HCT116 (cell line): Measurements from ENCODE around the gene MFN2. TPM values are rescaled to one million over a fixed set of nuclear protein-coding genes. Genes with fewer than 3 reads are reported as not detected.

Experiments used
- ATAC-seq: fragments of 200-7000 bp; cut with Tn5 transposase; 2 replicates; pipeline ENCODE4 v1.9.1; 2020; ENCODE audit warnings: mild to moderate bottlenecking, moderate library complexity
- BruUV-seq: library from RNA; stranded (reverse); fragments of 400-500 nt; replicated peaks from 2 replicates; lab custom pipeline; 2021; lab: Mats Ljungman, UMichigan
- CTCF ChIA-PET: fragments of 300-600 bp; sonication (Branson Sonifier 250); formaldehyde crosslinking; loops from one replicate; lab custom pipeline; 2021; ENCODE audit warnings: antibody characterized with exemption; lab: Charles Lee
- POLR2A ChIA-PET: fragments of 300-600, 350-600 bp; sonication (Branson Sonifier 250); formaldehyde crosslinking; loops from one replicate; lab custom pipeline; 2021; ENCODE audit warnings: antibody characterized with exemption; lab: Charles Lee
- RAD21 ChIA-PET, 2 experiments: fragments of 300-600 bp; sonication (Branson Sonifier 250); formaldehyde crosslinking; loops; one replicate each; lab custom pipeline; 2023; ENCODE audit warnings: low total read pairs in 2 of 2; ENCODE audit not compliant: uncharacterized antibody in 2 of 2, unreplicated experiment in 2 of 2, low non-redundant PET in 1 of 2; lab: Charles Lee
- DNase-seq: peaks from one replicate; pipeline ENCODE4 v3.0.0-alpha.2; 2010; ENCODE audit warnings: low read depth, low spot score
- H2AFZ ChIP-seq: fragments of 200-600 bp; shearing (Covaris generic), sonication (generic); 2 replicates; pipeline ENCODE4 v1.6.1; 2017; ENCODE audit warnings: low read depth, mixed run types, mixed read lengths, antibody characterized with exemption, low read length; ENCODE audit not compliant: poor library complexity, severe bottlenecking
- H3K27ac ChIP-seq: 2 replicates; pipeline ENCODE4 v1.5.1; 2012; ENCODE audit warnings: low read depth, low read length
- H3K27me3 ChIP-seq: fragments of 200-600 bp; sonication (generic); 2 replicates; pipeline ENCODE4 v1.6.1; 2016; ENCODE audit warnings: mixed run types, low read length, mixed read lengths; ENCODE audit not compliant: insufficient read depth
- H3K36me3 ChIP-seq, 2 experiments: fragments of 200-500 bp in 1 of 2; fragments of 200-600 bp in 1 of 2; sonication (Bioruptor generic) in 1 of 2; sonication (generic) in 1 of 2; 2 replicates each; pipeline versions ENCODE4 v1.5.1 to v1.6.1; 2014 to 2016; ENCODE audit warnings: low read length in 2 of 2, inconsistent platforms in 1 of 2, mixed read lengths in 1 of 2, mixed run types in 1 of 2; ENCODE audit not compliant: insufficient read depth in 2 of 2, control insufficient read depth in 1 of 2
- H3K4me1 ChIP-seq, 2 experiments: fragments of 200-600 bp in 1 of 2; sonication (generic) in 1 of 2; 2 replicates each; pipeline versions ENCODE4 v1.5.1 to v1.6.1; 2012 to 2017; ENCODE audit warnings: low read length in 2 of 2, inconsistent platforms in 1 of 2, mild to moderate bottlenecking in 1 of 2, mixed read lengths in 1 of 2, mixed run types in 1 of 2, moderate library complexity in 1 of 2; ENCODE audit not compliant: insufficient read depth in 2 of 2, control insufficient read depth in 1 of 2
- H3K4me2 ChIP-seq: fragments of 200-600 bp; sonication (generic); 2 replicates; pipeline ENCODE4 v1.6.1; 2017; ENCODE audit warnings: mixed run types, low read length, mixed read lengths
- H3K4me3 ChIP-seq, 2 experiments: fragments of 200-600 bp in 1 of 2; sonication (generic) in 1 of 2; replicated peaks in 1 of 2; 2 replicates each; pipeline ENCODE4 v1.5.1; 2011 to 2016; ENCODE audit warnings: low read length in 2 of 2, control low read depth in 1 of 2, low read depth in 1 of 2, mild to moderate bottlenecking in 1 of 2, mixed read lengths in 1 of 2, mixed run types in 1 of 2
- H3K79me2 ChIP-seq: fragments of 200-600 bp; sonication (generic); 2 replicates; pipeline ENCODE4 v1.6.1; 2017; ENCODE audit warnings: mild to moderate bottlenecking, mixed run types, low read length, moderate library complexity, mixed read lengths; ENCODE audit not compliant: insufficient read depth
- H3K9ac ChIP-seq: fragments of 200-600 bp; sonication (generic); 2 replicates; pipeline ENCODE4 v1.6.1; 2016; ENCODE audit warnings: low read length, mixed read lengths
- H3K9me2 ChIP-seq: fragments of 200-600 bp; sonication (generic), shearing (Covaris generic); 2 replicates; pipeline ENCODE4 v1.6.1; 2017; ENCODE audit warnings: mixed run types, mild to moderate bottlenecking, moderate library complexity; ENCODE audit not compliant: insufficient read depth
- H3K9me3 ChIP-seq, 2 experiments: fragments of 200-500 bp in 1 of 2; fragments of 200-600 bp in 1 of 2; sonication (Bioruptor generic) in 1 of 2; sonication (generic) in 1 of 2; 2 replicates each; pipeline ENCODE4 v1.6.1; 2014 to 2017; ENCODE audit warnings: low read length in 2 of 2, mixed read lengths in 2 of 2, inconsistent platforms in 1 of 2, low read depth in 1 of 2, mild to moderate bottlenecking in 1 of 2, mixed run types in 1 of 2, moderate library complexity in 1 of 2; ENCODE audit not compliant: control insufficient read depth in 1 of 2, insufficient read depth in 1 of 2
- H4K20me1 ChIP-seq: fragments of 200-600 bp; sonication (generic), shearing (Covaris generic); 2 replicates; pipeline ENCODE4 v1.6.1; 2017; ENCODE audit warnings: mixed run types, mild to moderate bottlenecking, moderate library complexity; ENCODE audit not compliant: insufficient read depth
- CBX3 ChIP-seq: IDR thresholded peaks from 2 replicates; pipeline ENCODE4 v1.6.1; 2012; ENCODE audit warnings: low read depth
- CEBPB ChIP-seq: IDR thresholded peaks from 2 replicates; pipeline ENCODE4 v1.6.1; 2012; ENCODE audit warnings: low read depth
- ELF1 ChIP-seq: IDR thresholded peaks from 2 replicates; pipeline ENCODE4 v1.6.1; 2012; ENCODE audit warnings: low read depth, borderline replicate concordance
- EZH2 ChIP-seq: fragments of 200-600 bp; sonication (generic); IDR thresholded peaks from 2 replicates; pipeline ENCODE4 v1.6.1; 2017; ENCODE audit warnings: antibody characterized with exemption, mixed run types
- FOSL1 ChIP-seq: IDR thresholded peaks from 2 replicates; pipeline ENCODE4 v1.6.1; 2012; ENCODE audit warnings: low read depth
- JUND ChIP-seq: IDR thresholded peaks from 2 replicates; pipeline ENCODE4 v1.6.1; 2012
- POLR2A ChIP-seq: IDR thresholded peaks from 2 replicates; pipeline ENCODE4 v1.7.0; 2011; ENCODE audit warnings: borderline replicate concordance; ENCODE audit not compliant: insufficient read depth, insufficient read length; ENCODE audit errors: extremely low read depth
- RAD21 ChIP-seq: IDR thresholded peaks from 2 replicates; pipeline ENCODE4 v1.6.1; 2012; ENCODE audit warnings: low read depth, mild to moderate bottlenecking
- SIN3A ChIP-seq: IDR thresholded peaks from 2 replicates; pipeline ENCODE4 v1.6.1; 2012; ENCODE audit warnings: low read depth
- SRF ChIP-seq: IDR thresholded peaks from 2 replicates; pipeline ENCODE4 v1.6.1; 2012; ENCODE audit warnings: low read depth
- TCF7L2 ChIP-seq: IDR thresholded peaks from 2 replicates; pipeline ENCODE4 v1.7.0; 2011; ENCODE audit warnings: borderline replicate concordance, inconsistent platforms; ENCODE audit not compliant: insufficient read depth, insufficient read length; ENCODE audit errors: extremely low read depth
- YY1 ChIP-seq: IDR thresholded peaks from 2 replicates; pipeline ENCODE4 v1.6.1; 2011; ENCODE audit warnings: low read length, low read depth, moderate library complexity, mild to moderate bottlenecking; ENCODE audit not compliant: insufficient replicate concordance; ENCODE audit errors: extremely low read depth
- ZNF274 ChIP-seq: fragments of 200-500 bp; sonication (Bioruptor generic); IDR thresholded peaks from 2 replicates; pipeline ENCODE4 v1.6.1; 2014; ENCODE audit warnings: mild to moderate bottlenecking, low read depth, low read length, inconsistent platforms
- intact Hi-C: fragments of 100-400 bp; cut with micrococcal nuclease; formaldehyde crosslinking; loops from 2 replicates; pipeline ENCODE4 v1.10.0; 2022
- total RNA-seq: library from RNA; stranded (reverse); gene quantifications from one replicate; pipeline ENCODE4 v1.2.1, GENCODE V29; 2021; ENCODE audit not compliant: unreplicated experiment
- TF ChIP-seq, protein P1 (sequence below): IDR thresholded peaks from 2 replicates; pipeline ENCODE4 v1.6.1; 2011; ENCODE audit warnings: mild to moderate bottlenecking, low read length, moderate library complexity; ENCODE audit not compliant: insufficient replicate concordance; ENCODE audit errors: extremely low read depth
- TF ChIP-seq, protein P2 (sequence below): IDR thresholded peaks from 2 replicates; pipeline ENCODE4 v1.6.1; 2012
- TF ChIP-seq, protein P3 (sequence below): IDR thresholded peaks from 2 replicates; pipeline ENCODE4 v1.6.1; 2012; ENCODE audit warnings: low read depth

Gene MFN2
- total RNA-seq, 1 experiment from 2014 or later = 83.0 TPM

DNA sequence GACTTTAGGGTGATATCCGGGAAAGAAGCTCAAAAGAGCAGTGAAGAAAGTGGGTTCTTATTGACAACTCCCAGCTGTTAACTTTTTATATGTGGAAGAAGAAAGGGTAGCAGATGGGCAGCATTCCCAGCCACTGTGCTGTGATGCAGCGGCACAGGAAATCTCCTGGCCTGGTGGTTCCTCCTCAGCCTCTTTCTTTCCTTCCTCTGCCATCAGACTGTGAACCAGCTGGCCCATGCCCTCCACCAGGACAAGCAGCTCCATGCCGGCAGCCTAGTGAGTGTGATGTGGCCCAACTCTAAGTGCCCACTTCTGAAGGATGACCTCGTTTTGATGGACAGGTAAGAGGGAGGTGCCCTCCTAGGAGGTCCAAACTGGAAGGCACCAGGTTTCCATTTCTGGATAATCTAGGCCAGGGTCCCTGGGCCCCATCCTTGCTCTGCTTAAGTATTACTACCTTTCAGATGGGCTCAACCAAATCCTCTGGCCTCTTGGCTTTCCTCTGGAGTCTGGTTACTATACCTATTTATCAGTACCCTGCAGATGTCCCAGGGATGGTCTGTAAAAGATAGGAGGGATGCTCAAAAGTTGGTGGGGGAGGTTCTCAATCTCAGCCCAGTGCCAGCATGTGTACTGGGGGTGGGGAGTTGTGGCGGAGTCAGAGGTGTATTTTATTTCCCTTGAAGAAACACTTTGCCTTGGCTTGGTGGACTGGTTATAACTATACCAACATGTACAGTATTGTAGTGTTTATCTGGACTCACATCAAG lies 17.0 kb downstream of the MFN2 start:
- Histone ChIP-seq H3K9me2 (no peaks in the 10 kb centered on the region), H3K9me3 (no peaks in the 10 kb centered on the region), H3K27ac (no peak overlapping the region), H3K4me1 (peaks cover 0 to 13% of the 10 kb centered on the region in 2 experiments; a peak in 2 of 4 replicates), H3K9ac (no peak overlapping the region), H3K4me3 (no peak overlapping the region), H4K20me1 (no peaks in the 10 kb centered on the region), H3K36me3 (peaks cover 46 to 60% of the 10 kb centered on the region in 2 experiments; a peak in 3 of 4 replicates), H3K27me3 (no peaks in the 10 kb centered on the region), H2AFZ (no peak overlapping the region), H3K4me2 (no peak overlapping the region), H3K79me2 (peaks cover 2% of the 10 kb centered on the region; the same call in 1 of the 2 replicates)
- BruUV-seq = no TSS peak
- TF ChIP-seq, protein P1, sequence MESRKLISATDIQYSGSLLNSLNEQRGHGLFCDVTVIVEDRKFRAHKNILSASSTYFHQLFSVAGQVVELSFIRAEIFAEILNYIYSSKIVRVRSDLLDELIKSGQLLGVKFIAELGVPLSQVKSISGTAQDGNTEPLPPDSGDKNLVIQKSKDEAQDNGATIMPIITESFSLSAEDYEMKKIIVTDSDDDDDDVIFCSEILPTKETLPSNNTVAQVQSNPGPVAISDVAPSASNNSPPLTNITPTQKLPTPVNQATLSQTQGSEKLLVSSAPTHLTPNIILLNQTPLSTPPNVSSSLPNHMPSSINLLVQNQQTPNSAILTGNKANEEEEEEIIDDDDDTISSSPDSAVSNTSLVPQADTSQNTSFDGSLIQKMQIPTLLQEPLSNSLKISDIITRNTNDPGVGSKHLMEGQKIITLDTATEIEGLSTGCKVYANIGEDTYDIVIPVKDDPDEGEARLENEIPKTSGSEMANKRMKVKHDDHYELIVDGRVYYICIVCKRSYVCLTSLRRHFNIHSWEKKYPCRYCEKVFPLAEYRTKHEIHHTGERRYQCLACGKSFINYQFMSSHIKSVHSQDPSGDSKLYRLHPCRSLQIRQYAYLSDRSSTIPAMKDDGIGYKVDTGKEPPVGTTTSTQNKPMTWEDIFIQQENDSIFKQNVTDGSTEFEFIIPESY = no peak
- TF ChIP-seq RAD21 = no peak
- TF ChIP-seq CBX3 = no peak
- TF ChIP-seq JUND = no peak
- TF ChIP-seq POLR2A = no peak
- TF ChIP-seq CEBPB = no peak
- TF ChIP-seq YY1 = no peak
- TF ChIP-seq TCF7L2 = no peak
- no peak for TF ChIP-seq FOSL1
- TF ChIP-seq, protein P2, sequence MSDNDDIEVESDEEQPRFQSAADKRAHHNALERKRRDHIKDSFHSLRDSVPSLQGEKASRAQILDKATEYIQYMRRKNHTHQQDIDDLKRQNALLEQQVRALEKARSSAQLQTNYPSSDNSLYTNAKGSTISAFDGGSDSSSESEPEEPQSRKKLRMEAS = no peak
- TF ChIP-seq EZH2 = no peak
- TF ChIP-seq SRF = no peak
- TF ChIP-seq ELF1 = no peak
- no peak for TF ChIP-seq SIN3A
- TF ChIP-seq, protein P3, sequence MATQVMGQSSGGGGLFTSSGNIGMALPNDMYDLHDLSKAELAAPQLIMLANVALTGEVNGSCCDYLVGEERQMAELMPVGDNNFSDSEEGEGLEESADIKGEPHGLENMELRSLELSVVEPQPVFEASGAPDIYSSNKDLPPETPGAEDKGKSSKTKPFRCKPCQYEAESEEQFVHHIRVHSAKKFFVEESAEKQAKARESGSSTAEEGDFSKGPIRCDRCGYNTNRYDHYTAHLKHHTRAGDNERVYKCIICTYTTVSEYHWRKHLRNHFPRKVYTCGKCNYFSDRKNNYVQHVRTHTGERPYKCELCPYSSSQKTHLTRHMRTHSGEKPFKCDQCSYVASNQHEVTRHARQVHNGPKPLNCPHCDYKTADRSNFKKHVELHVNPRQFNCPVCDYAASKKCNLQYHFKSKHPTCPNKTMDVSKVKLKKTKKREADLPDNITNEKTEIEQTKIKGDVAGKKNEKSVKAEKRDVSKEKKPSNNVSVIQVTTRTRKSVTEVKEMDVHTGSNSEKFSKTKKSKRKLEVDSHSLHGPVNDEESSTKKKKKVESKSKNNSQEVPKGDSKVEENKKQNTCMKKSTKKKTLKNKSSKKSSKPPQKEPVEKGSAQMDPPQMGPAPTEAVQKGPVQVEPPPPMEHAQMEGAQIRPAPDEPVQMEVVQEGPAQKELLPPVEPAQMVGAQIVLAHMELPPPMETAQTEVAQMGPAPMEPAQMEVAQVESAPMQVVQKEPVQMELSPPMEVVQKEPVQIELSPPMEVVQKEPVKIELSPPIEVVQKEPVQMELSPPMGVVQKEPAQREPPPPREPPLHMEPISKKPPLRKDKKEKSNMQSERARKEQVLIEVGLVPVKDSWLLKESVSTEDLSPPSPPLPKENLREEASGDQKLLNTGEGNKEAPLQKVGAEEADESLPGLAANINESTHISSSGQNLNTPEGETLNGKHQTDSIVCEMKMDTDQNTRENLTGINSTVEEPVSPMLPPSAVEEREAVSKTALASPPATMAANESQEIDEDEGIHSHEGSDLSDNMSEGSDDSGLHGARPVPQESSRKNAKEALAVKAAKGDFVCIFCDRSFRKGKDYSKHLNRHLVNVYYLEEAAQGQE = no peak
- TF ChIP-seq ZNF274 = no peak
- DNase-seq (no peak), ATAC-seq (no peak)
- ChIA-PET POLR2A (interaction anchor here (1.5 to 1.6 kb wide), 3 partner anchors 17 to 88 kb away, joined by 4 to 6 read pairs (median 5); partner anchors contain the start of genes MFN2 and MIIP), CTCF (no interaction called here), RAD21 (no interaction called here)
- intact Hi-C loops = no loop called here
